GM19324 (cell line): Measurements from ENCODE around the gene CARMIL1.
"Not testable (repeated sequence)": the region's sequence is repeated elsewhere in the genome, so short reads cannot be mapped to it uniquely, and the experiment has no call there.

Experiments
- ATAC-seq: cut with Tn5 transposase; IDR thresholded peaks from one replicate; pipeline ENCODE4 v1.9.1; 2021; ENCODE audit warnings: mild to moderate bottlenecking, moderate library complexity; ENCODE audit not compliant: unreplicated experiment, low FRiP score

The CARMIL1 gene

GRCh38 chr6:25434921-25435320, 155.7 kb downstream of the CARMIL1 start:
- no peak for ATAC-seq

- ATAC-seq: no peak
These were observed 156.3 kb downstream of the CARMIL1 start for GRCh38 chr6:25435416-25435985.

DNA sequence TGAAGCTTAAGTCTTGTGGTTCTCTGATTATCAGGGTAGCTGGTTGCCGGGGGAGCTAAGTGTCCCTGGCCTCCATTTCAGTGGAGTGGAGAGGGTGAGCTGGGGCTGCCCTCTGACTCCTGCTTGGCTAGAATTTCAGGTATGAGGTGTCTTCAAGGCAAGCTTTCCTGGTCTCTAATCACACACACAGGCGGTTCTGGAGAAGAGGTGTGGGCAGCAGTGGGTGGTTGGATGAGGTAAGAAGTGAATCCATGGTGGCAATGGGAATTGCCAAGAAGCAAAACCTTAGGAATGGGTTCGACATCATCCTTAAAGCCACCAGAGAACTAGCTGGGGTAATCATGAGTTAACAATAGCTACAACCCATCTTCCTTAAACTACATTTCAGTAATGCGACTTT, 157.6 kb downstream of the CARMIL1 start:
- ATAC-seq: no peak

DNA sequence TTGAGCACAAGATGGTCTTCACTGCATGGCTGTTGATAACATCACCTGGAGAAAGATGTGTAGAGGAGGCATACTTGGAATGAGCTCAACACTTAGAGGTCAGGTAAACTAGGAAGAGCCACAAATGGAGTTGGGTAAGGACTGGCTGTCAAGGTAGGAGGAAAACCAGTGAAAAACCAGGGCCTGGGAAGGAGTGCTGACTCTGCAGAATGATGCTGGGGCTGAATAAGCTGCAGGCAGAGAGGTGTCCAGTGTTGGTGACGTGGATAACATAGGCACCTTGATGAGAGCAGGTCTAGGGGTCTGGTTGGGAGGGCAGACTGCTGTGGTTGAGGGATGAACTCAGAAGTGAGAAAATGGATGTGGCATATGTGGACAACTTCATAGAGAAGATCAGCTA, 160.2 kb downstream of the CARMIL1 start:
- no peak for ATAC-seq

DNA sequence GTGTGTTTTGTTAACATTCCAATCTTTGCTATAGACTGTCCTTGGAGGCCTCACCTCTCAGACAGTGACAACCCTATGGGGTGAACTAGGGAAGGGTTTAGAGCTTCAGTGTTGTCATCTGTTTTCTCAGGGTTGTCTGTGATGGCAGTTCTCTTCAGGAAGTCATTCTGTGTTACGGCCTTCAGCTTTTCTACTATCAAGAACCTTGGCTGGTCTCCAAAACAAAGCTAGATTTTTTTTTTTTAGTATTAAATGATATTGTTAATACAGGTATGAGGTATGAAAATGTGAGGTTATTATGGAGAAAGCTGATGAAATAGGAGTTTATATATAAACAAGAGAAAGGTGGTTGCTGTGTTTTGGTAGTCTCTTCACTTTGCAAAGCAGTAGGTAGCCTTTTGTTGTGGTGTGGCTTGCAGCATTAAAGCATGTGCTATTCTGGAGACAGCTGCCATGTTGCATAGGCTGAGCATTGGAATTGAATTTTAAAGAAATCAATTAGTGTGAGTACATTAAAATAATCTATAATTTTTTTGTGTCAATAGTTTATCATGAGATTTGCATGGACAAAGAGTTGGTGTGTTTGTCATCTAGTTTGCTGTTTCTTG, 162.6 kb downstream of the CARMIL1 start:
- no peak for ATAC-seq

DNA sequence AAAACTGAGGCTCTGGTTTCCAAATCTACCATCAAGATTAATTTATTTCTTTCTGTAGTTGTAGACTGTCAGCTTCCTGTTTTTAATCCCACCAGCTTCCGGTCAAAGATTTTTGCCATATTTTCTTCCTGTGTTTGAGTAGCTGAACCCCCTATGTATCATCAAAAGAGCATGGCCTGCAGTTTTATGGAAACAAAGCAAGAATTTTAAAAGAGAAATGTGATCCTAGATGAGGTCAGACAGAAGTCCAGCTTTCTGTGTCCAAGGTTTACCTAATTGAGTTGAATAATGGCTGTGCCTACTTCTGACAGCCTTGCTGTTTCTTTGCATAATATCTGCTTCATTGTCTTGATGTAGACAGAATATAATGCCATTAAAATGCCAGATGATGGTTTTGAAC, 163.7 kb downstream of the CARMIL1 start:
- no peak for ATAC-seq

- not testable (repeated sequence) for ATAC-seq
These were observed 165.3 kb downstream of the CARMIL1 start for GRCh38 chr6:25444521-25444920.

DNA sequence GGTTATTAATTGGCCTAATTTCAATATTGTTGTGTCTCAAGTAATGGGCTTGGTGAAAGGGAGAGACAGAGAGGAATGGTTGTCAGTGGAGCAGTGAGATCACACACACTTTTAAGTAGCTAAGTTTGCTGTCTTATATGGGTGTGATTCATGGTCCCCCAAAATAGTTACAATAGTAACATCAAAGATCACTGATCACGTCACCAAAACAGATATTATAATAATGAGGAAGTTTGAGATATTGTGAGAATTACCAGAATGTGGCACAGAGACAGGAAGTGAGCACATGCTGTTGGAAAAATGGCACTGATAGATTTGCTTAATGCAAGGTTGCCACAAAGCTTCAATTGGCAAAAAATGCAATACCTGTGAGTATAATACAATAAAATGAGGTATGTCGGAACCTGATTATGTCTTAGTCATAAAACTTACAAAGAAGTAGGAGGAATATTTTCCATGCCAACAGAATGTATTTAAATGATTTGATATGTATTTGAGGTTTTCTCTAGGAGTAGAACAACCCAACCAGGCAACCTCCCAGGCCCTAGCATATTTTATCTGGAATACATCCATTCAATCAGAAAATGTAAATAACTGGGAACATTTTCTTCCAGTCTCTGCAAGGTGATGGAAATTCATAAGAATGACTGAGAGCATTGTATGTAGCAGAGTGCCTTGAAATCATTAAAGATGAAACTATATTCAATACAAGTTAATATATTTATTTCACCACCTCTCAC, 167.8 kb downstream of the CARMIL1 start:
- ATAC-seq: no peak

DNA sequence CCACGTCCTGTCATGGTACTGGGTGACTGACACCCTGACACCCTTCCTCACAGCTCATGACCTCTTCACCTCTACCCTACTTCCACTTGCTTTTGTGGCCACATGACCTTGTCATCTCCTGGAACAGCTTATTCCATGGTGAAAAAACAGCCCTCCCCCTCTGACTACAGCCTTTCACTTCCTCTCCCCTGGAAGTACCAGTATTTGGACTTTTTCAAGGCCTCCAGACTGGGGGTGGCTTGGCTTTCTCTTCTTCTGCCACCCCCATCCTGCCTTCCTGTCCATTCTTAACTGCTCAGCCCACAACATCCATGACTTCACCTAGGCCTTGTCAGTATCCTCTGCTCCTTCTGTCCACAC, 168.4 kb downstream of the CARMIL1 start:
- no peak for ATAC-seq

GRCh38 chr6:25448965-25449538, 169.9 kb downstream of the CARMIL1 start:
- no peak for ATAC-seq

DNA sequence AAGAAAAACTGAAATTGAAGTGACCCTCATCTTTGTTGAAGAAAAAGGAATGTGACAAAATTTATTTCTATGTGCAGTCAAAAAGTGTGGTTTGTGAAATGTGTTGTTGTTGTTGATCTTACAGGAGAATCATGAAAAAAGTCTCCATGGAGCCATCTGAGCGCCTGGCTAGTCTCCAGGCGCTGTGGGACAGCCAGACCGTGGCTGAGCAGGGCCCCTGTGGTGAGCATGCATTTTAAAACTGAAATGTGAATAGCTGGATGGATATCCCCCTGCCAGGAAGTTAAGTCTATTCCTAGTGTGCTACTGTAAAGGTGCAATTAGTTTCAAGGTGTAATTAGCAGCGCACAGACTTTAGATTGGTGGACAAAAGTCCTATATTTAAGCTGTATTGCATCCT, 170.6 kb downstream of the CARMIL1 start:
- no peak for ATAC-seq

DNA sequence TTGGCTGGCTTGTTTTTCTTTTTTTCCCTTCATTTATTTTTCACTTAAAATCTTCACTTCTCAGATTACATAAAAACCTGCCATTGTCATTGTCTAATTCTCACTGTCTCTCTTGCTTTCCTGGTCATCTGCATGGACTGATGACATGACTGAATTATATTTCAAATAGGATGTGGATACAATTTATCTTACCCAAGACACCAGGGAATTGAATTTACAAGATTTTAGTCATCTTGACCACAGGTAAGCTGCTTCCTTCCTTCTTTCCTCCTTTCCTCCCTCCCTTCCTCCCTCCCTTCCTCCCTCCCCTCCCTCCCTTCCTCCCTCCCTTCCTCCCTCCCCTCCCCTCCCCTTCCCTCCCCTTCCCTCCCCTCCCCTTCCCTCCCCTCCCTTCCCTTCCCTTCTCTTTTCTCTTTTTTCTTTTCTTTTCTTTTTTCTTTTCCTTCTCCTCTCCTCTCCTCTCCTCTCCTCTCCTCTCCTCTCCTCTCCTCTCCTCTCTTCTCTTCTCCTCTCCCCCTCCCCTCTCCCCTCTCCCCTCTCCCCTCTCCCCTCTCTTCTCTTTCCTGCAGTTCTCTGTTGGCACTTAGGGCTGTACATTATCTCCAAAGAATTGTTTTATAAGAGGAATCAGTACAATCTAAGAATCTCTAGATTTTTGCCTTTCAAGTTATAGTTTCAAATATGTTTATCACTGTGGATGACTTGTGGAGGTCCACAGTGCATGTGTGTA, 171.5 kb downstream of the CARMIL1 start:
- ATAC-seq: no peak

GRCh38 chr6:25452031-25452430, 172.9 kb downstream of the CARMIL1 start:
- no peak for ATAC-seq

GRCh38 chr6:25453288-25453687, 174.1 kb downstream of the CARMIL1 start:
- no peak for ATAC-seq

DNA sequence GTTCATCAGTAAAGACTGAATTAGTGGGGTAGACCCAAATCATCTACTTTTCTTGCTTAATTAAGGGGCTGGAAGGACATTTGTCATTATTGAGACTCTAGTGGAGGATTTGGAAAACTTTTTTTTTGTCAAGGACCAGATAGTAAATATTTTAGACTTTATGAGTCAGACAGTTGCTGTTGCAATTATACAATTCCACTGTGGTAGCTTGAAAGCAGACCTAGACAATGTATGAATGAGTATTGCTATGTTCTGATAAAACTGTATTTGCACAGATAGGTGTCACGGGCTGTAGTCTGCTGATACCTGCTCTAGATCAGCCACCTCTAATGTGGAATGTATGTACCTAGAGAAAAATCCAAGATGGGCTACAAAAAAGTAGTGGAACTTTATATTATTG, 175.0 kb downstream of the CARMIL1 start:
- ATAC-seq: no peak

DNA sequence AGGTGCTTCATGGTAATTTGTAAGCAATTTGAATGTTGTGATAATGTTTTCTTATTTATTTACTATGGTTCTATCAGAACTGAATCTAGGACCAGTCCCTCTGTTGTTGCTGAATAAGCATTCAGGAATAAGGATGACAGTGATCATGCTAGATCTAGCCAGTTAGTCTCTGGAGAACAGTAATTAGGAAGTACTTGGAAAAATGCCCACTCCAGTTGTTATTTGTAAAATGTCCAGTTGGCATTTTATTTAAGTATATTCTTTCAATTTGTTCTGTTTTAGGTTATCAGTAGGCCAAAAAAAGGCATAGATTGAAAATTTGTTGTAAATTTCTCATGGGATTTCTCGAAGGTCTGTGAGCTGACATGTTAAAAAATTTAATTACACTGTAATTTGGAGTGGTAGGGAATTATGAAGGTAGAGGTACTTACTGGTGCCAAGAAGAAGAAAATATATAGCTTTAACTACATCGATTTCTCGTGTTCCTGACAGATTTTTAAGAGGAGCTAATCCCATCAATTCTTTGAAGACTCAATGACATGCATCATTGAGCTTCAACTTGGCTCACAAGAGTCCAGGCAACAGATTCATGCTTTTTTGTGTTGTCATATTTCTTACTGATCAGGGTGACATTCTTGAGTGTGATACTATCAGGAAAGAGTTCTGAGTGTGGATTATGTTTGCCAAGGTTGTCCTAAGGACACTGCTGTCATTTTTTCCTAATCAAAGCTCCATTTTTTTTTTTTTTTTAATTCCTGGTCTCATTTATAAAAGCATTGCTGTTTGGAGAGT, 177.3 kb downstream of the CARMIL1 start:
- no peak for ATAC-seq

- no peak for ATAC-seq
These were observed 178.3 kb downstream of the CARMIL1 start for GRCh38 chr6:25457516-25457915.

GRCh38 chr6:25458485-25458884, 179.3 kb downstream of the CARMIL1 start:
- ATAC-seq: no peak

- no peak for ATAC-seq
These were observed 183.2 kb downstream of the CARMIL1 start for GRCh38 chr6:25462235-25462897.

GRCh38 chr6:25463441-25463840, 184.3 kb downstream of the CARMIL1 start:
- ATAC-seq: no peak
